Measurements from ENCODE around the gene FAM98B.

The FAM98B gene

DNA sequence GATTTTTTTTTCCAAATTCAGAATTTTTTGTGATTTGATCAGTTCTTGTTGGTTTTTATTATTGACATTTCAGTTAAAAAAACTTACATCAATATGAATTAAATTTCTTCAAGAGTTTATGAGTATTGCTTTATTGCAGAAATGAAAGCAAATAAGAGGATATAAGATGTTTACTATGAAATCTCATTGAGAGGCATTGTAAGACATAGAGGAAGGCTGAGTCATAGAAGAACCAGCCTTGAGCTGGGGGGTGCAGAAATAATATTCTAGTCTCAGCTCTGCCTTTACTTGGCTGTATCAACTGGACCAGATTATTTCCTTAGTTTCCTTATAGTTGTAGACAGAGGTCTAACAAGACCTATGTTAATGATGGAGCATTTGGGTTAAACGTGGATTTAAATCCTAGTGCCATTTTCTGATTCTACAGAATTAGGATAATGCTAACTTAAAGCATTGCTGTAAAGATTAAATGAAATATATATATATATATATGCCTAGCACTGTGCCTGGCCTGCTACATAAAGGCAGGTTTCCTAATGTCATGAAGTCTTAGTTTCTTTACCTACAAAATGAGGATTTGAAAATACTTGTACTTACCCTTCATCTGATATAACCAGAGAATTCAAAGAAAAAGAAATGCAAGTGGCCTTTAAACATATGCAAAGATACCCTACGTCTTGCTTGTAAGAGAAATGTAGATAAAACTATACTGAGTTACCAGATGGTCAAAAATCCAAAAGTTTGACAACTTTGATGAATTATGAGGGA, 7.3 kb downstream of the FAM98B start:
- DNase-seq, result no peak

DNA sequence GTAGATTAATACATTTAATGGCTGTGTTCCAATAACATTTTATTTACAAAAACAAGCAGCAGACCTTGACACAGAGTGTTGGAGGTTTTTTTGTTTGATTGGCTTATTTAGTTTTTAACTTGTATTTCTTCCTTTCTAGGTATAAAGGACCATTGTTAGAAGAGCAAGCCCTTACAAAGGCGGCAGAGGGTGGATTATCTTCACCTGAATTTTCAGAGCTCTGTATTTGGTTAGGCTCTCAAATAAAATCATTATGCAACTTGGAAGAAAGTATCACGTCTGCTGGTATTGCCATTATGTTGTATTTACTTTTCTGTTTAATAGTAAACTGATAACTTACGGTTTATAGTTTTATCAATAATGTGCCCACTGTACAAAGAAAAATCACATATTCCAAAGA, 10.0 kb downstream of the FAM98B start:
- no peak for DNase-seq

GRCh38 chr15:38464675-38465074, 10.7 kb downstream of the FAM98B start:
- DNase-seq, result no peak

DNA sequence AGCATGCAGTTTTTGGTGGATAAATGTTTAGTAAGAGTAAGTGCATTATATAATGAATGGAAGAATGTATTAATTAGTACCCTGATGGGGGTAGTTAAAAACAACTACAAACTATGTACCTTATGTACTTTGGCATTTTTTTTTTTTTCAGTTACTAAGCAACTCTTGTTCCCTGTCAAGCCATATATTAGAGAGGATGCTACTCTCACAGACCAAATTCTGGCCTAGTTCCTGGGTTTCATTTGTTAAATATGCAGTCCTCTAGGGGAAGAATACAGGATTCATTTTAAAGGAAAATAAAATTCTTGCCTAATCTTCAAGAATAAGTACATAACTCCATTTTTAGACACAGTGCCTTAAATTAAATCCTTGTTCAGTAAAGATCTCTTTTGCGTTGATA, 16.9 kb downstream of the FAM98B start:
- no peak for DNase-seq

DNA sequence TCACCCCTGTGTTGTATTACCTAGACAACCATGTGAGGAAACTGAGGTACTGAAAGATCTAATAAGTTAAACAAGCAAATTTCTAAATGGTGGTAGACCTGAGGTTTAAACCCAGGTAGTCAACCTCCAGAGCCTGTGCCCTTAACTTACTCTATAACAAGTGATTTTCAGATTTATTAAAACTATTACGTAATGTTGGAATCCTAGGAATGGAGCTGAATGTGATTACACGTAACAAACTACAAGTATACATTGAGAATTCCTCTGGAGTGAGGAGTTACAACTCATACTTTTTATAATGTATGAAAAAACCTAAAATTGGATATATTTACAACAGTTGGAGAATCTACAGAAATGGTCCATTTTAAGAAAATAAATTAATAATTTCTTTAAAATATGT, 18.0 kb downstream of the FAM98B start:
- DNase-seq, result no peak

DNA sequence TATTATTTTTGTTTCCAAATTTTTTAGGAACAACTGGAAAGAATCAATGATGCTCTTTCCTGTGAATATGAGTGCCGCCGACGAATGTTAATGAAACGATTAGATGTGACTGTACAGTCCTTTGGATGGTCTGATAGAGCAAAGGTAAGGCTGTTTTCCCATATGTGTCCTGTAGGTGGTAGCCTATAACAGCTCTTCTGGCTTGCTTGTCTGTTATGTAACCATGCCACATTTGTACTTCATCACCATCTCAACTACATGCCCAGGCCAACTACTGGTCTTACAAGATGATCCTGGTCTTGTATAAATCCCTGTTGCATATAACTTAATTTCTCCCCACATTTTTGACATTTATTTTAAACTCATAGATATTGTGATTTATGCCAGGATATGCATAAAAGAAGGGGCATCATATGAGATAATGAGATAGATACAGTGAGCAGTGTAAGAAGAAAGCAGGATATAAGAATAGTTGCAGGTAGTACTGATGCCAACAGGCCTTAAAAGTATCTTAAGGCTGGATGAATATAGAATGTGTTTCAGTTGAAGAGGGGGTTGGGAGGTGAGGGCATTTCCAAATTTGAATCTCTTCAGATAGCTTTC, 20.3 kb downstream of the FAM98B start:
- peak; percentile 83 for DNase-seq

DNA sequence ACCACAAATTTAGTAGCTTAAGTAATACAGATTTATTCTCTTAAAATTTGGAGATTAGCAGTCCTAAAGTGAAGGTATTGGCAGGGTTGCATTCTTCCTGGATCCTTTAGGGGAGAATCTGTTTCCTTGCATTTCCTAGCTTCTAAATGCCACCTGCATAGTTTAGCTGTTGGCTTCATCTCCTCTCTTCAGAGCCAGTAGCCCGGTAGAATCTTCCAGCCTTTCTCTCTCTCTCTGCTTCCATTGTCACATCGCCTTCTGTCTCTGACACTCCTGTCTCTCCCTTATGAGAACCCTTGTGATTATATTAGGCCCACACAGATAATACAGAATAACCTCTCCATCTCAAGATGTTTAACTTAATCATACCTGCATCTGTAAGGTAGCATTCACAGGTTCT, 21.4 kb downstream of the FAM98B start:
- no peak for DNase-seq

GRCh38 chr15:38476120-38476519, 22.2 kb downstream of the FAM98B start:
- DNase-seq, result no peak

- no peak for DNase-seq
These were observed 23.7 kb downstream of the FAM98B start for GRCh38 chr15:38477637-38478036.

GRCh38 chr15:38479266-38479665, 25.3 kb downstream of the FAM98B start:
- DNase-seq, result no peak

- DNase-seq, result no peak
These were observed 25.8 kb downstream of the FAM98B start for GRCh38 chr15:38479756-38480155.

DNA sequence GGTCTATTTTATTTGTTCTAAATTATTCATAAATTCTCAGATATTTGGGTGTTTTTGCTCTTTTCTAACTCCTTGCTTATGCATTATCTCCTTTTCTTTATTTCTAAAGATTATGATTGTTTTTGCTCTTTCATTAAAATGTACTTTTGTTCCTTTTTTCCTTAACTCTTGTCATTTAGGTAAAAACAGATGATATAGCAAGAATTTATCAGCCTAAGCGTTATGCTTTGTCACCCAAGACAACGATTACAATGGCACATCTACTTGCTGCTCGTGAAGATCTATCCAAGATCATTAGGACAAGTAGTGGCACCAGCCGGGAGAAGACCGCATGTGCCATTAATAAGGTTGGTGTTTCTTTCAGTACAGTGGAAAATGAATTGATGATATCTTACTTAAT, 27.2 kb downstream of the FAM98B start:
- no peak for DNase-seq

DNA sequence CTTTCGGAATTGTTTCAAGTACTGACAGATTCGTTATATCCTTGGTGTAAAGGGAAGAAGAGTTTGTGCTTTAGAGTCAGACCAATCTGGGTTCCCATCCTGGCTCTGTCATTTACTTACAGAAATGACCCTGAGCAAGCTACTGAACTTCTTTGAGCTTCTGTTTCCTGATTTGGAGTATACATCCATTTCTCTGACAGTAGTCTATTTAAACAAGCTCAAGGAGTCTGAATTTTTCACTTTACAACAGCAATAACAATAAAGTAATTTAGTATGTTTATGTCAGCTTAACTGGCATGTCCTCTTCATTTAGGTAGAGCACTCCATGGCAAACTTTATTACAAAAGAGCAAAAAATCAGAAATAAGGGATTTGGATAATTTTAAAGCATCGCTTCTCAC, 27.8 kb downstream of the FAM98B start:
- DNase-seq, result no peak

- no peak for DNase-seq
These were observed 28.6 kb downstream of the FAM98B start for GRCh38 chr15:38482572-38482971.

DNA sequence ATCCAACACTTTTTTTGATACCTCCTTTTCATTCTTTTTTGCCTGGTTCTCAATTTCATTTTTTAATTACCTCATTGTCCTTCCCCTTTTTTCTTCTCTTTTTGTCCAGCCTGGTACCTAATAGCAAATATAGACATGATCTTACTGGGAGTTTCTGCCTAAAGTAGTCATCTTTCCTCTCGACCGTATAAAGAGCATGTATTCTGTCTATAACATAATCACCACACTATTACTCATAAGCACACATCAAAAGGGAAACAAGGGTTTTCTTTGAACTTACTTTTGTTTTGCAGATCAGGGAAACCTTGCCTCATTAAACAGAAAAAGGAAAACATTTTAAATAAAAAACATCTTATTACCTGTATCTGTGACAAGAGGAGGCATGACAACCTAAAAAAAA, 33.0 kb downstream of the FAM98B start:
- DNase-seq, result no peak

DNA sequence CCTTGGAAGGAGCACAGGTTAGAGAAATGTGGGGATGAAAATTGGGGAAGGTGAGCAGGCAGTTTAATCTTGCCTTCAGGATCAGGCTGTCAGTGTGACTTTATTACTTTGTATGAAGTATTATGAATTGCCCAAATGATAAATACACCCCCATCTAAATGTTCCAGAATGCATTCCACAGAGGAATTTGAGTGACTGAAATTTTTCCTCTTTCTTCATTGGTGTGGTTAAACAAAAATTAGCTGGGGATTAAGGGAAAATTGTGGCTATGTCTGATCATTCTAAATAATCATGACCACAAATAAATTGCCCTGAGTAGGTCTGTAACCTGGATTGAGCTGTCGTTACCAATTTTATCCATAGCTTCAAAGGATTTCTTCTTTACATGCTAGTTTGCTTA, 33.5 kb downstream of the FAM98B start:
- DNase-seq, result no peak

- DNase-seq, result no peak
These were observed 36.5 kb downstream of the FAM98B start for GRCh38 chr15:38490242-38490922.

DNA sequence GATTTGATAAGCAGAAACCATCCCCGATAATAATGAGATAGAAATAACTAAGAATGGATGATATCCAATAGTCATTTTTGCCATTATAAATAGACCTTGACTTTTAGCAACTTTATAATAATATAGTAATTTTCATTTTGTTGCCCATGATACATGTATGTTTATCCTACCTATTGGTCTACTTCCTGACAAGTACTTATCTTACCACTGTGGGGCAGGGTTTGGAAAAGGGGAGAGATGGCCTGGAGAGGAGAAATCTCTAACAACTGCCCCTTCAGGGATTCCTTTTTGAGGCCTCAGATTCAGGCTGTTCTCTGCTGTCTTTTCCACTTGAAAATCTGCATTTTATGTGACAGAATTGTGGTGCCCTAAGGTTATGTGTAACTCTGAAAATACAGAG, 42.2 kb downstream of the FAM98B start:
- no peak for DNase-seq

- no peak for DNase-seq
These were observed 45.7 kb downstream of the FAM98B start for GRCh38 chr15:38499651-38500050.

DNA sequence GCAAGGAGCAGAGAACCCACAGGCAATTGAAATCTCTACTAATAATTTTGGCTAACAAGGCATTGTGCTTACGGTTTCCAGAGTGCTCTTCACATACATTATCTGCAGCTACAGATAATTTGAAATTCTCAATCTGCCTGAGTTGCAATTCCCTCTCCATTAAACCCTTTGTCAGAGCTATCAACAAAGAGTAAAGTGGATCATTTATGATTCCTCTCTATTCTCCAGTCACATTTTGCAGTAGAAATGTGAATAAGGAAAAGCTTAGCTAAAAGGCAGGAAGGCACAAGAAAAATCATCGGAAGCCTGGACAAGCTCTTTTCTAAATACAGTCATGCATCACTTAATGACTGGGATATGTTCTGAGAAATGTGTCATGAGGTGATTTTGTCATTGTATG, 49.6 kb downstream of the FAM98B start:
- DNase-seq, result no peak

DNA sequence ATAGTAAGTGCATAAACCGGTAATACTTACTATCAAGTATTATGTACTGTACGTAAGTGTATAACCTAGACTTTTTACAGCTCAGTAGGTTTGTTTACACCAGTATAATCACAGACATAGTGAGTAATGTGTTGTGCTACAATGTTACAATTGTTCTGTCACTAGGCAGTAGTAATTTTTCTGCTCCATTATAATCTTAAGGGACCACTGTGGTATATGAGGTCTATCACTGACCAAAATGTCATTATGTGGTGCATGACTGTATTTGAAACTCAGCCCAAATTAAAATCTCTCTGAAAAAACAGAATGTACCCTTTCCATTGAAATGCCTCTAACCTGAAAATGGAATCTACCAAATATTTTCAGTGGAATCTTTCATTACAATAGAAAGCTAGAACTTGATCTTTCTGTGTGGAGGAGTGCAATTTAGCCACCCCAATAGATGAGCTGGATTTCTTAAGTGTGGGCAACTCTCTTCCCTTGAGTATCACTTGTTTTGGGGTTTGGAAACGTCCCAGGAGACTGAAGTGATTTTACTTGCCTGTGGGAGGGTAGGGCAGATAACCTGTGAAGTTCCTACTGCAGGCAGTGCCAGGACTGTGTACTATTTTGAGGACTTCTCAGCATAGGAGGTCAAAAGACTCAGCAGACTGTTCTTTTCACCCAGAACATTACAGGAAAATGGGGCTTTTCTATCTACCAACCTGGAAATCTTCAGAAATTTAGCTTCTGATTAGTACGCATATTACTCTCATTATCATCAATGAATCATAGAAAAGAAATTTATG, 50.9 kb downstream of the FAM98B start:
- DNase-seq, result no peak

DNA sequence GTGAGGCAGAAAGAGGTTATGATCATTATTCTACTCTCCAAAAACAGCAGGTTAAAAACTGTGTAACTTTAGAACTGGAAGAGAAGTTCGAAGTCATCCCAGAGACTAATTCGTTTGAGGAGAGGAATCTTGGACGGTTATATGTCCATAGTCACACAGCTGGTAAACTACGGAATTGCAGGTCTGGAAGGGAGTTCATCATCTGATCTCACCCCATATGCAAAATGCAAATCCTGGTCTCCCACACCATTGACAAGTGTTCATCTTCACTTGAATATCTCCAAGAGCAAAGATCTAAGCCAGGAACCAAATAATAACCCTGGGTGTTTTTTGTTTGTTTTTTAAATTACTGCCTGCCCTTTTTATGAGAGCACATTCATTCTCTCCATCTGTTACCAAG, 53.1 kb downstream of the FAM98B start:
- no peak for DNase-seq

DNA sequence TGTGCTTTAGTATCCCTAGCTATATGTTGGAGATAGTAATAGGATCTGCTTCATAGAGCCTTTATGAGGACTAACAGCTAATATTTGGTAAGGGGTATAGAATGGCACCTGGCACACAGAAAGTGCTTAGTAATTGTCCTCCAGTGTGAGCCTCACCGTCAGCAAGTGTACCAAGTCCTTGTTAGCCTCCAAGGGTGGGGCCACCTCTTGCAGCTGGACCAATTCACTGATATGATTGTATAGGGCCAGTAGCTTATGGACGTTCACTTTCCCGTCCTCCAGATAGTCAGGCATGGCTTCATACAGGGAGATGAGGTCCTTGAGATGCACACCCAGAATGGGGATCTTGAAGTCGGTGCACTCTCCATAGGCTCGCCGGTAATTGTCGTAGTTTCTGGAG, 53.6 kb downstream of the FAM98B start:
- DNase-seq, result no peak

- DNase-seq, result no peak
These were observed 54.7 kb downstream of the FAM98B start for GRCh38 chr15:38508647-38509046.

Measured in hematopoietic multipotent progenitor cell treated with erythropoietin and hydrocortisone succinate and interleukin-3 and kit ligand, for 6 days (in vitro differentiated cells).